Activated T-cell treated with anti-CD3 and anti-CD28 coated beads for 4 hours (primary cell): ENCODE data around the gene AMY1B.
"Not testable (repeated sequence)": the region's sequence is repeated elsewhere in the genome, so short reads cannot be mapped to it uniquely, and the experiment has no call there.

Experiments used
- DNase-seq: peaks from one replicate; pipeline ENCODE4 v3.0.0-alpha.2; 2020

Gene AMY1B

DNA sequence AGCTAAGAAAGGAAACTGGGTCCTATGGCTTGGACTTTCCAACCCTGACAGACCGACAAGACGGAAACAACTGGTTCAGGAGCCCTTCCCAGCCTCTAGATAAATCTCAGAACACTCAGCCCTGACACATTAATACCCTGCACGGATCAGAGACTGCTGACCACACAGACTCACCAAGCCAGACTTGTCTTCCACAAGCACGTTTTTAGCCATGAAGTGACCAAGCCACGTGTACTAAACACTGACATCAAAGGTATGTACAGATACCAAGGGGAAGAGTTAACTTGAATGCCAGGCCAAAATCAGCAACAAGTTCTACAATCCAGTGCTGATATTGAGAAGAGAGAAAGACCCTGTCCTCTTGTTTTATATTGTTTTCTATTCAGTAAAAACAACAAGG lies at the start of gene AMY1B:
TSS of gene AMY1B (minus strand) at position 101 of the 400 bp plus-strand sequence. CDS start 571 bp downstream, outside the sequence.
- not testable (repeated sequence) for DNase-seq

GRCh38 chr1:103745040-103745439 lies 49.0 kb upstream of the AMY1B start:
- not testable (repeated sequence) for DNase-seq

DNA sequence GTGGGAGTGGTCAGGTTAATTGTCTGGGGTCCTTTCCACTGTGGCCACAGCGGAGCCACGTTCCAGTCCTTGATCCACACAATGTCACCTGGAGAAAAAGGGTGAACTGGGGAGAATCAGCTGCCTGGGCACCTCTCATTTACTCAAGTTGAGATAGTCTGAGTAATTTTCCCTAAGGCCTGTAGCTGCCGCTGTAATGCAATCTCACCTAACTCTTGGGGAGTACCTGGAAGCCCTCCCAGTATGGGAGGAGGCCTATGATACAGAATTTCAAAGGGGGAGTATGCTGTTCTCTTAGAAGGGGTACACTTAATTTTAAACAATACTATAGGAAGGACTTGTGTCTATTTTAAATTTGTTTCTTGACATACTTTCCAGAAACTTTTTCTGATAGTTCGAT lies 48.4 kb upstream of the AMY1B start:
- DNase-seq: not testable (repeated sequence)

DNA sequence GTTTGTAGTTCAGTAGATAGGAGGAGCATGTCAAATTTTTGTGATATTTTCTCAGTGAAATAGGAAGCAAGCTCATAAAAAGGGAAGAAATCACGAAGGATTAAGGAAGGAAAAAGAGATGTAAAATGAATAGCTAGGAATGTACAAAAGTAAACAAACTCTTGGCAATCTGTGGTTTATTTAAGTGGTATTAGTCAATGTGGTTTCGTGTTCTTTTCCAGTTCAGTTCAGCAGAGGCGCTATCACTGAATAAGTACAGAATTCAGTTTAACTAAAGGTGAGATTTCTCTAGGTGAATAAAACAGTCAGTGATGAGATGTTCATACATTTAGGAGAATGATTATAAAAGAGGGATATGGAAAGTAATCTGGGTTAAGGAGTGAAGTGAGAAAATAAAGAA lies 42.0 kb upstream of the AMY1B start:
- DNase-seq: not testable (repeated sequence)

DNA sequence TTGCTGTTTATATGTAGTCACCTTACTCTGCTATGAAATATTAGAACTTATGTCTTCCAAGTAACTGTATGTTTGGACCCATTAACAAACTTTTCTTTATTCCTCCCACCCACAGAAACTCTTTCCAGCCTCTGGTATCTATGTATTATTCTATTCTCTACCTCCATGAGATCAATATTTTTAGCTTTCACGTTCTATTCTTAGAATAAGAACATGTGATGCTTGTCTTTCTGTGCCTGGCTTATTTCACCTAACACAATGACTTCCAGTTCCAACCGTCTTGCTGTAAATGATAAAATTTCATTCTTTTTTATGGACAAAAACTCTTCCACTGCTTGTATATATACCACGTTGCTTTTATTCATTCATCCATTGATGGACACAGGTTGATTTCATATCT lies 39.3 kb upstream of the AMY1B start:
- not testable (repeated sequence) for DNase-seq

DNA sequence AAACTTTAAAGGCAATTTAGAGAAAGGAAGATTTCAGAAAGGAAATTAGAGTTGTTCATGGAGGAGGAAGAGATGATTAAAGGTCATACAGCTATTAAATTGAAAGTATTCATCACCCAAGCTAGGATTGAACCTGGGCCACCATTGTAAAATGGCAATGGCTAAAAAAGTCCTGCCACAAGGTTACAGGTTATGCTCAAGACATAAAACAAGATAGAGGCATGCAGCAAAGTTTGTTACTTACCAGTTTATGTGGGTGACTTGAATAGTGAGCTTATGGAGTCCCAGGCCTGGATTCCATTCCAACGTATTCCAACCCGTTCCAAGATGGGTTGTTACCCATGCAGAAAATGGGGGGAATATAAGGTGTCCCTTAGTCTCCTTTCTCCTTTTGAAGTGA lies 25.5 kb upstream of the AMY1B start:
- DNase-seq: not testable (repeated sequence)

GRCh38 chr1:103717404-103717803 lies 21.4 kb upstream of the AMY1B start:
- DNase-seq: not testable (repeated sequence)

DNA sequence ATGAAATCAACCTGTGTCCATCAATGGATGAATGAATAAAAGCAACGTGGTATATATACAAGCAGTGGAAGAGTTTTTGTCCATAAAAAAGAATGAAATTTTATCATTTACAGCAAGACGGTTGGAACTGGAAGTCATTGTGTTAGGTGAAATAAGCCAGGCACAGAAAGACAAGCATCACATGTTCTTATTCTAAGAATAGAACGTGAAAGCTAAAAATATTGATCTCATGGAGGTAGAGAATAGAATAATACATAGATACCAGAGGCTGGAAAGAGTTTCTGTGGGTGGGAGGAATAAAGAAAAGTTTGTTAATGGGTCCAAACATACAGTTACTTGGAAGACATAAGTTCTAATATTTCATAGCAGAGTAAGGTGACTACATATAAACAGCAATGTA lies 14.4 kb upstream of the AMY1B start:
- not testable (repeated sequence) for DNase-seq

GRCh38 chr1:103707670-103708069 lies 11.7 kb upstream of the AMY1B start:
- DNase-seq: not testable (repeated sequence)

DNA sequence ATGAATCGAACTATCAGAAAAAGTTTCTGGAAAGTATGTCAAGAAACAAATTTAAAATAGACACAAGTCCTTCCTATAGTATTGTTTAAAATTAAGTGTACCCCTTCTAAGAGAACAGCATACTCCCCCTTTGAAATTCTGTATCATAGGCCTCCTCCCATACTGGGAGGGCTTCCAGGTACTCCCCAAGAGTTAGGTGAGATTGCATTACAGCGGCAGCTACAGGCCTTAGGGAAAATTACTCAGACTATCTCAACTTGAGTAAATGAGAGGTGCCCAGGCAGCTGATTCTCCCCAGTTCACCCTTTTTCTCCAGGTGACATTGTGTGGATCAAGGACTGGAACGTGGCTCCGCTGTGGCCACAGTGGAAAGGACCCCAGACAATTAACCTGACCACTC lies 5.2 kb upstream of the AMY1B start:
- not testable (repeated sequence) for DNase-seq

- not testable (repeated sequence) for DNase-seq
Measured at GRCh38 chr1:103700669-103701068, 4.7 kb upstream of the AMY1B start.

GRCh38 chr1:103697430-103697829 lies 1.4 kb upstream of the AMY1B start:
- DNase-seq: not testable (repeated sequence)

GRCh38 chr1:103676335-103676734 lies 19.7 kb downstream of the AMY1B start:
- not testable (repeated sequence) for DNase-seq

- not testable (repeated sequence) for DNase-seq
Measured at GRCh38 chr1:103655460-103655859, 40.5 kb downstream of the AMY1B start, which contains the start of gene AMY1A. Gene AMY1A (plus strand): TSS chr1:103655760. CDS start chr1:103656331, 571 bp downstream.

DNA sequence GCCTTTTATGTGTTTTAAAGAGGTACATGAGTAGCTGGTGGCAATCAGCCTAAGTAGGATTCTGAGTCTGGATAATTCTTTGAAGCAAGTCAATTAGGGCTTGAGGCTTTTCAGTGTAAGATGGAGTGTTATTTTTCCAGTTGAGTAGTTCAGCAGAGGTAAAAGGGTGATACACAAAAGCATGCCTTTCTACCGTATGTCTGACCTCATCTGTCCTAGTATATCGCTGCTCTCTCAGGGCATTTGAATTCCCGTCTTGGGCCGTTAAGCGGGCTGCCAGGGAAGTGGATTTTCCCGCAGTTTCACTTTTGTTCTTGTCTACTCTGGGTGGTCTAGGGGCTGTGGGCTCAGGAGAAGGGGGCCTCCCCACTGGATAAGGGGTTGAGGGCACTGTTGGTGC lies 41.9 kb downstream of the AMY1B start:
- DNase-seq: not testable (repeated sequence)

- not testable (repeated sequence) for DNase-seq
Measured at GRCh38 chr1:103650889-103651288, 45.1 kb downstream of the AMY1B start.

DNA sequence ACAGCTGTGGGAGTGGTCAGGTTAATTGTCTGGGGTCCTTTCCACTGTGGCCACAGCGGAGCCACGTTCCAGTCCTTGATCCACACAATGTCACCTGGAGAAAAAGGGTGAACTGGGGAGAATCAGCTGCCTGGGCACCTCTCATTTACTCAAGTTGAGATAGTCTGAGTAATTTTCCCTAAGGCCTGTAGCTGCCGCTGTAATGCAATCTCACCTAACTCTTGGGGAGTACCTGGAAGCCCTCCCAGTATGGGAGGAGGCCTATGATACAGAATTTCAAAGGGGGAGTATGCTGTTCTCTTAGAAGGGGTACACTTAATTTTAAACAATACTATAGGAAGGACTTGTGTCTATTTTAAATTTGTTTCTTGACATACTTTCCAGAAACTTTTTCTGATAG lies 45.7 kb downstream of the AMY1B start:
- not testable (repeated sequence) for DNase-seq

DNA sequence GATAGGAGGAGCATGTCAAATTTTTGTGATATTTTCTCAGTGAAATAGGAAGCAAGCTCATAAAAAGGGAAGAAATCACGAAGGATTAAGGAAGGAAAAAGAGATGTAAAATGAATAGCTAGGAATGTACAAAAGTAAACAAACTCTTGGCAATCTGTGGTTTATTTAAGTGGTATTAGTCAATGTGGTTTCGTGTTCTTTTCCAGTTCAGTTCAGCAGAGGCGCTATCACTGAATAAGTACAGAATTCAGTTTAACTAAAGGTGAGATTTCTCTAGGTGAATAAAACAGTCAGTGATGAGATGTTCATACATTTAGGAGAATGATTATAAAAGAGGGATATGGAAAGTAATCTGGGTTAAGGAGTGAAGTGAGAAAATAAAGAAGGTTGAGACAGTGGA lies 52.1 kb downstream of the AMY1B start:
- DNase-seq: not testable (repeated sequence)

GRCh38 chr1:103641194-103641593 lies 54.8 kb downstream of the AMY1B start:
- DNase-seq: not testable (repeated sequence)
